ENCODE data around the gene DCTPP1. TPM values are rescaled to one million over a fixed set of nuclear protein-coding genes. Genes with fewer than 3 reads are reported as not detected.

DCTPP1 gene
- total and polyA plus RNA-seq, 9 of the 15 experiments (the other 6 are each of a cell fraction or from before 2014, with no cell fraction given) = 45.0 to 132 (median 80.6) TPM

GRCh38 chr16:30381291-30382041 is 48.4 kb downstream of the DCTPP1 start (continued):
- TF ChIP-seq ZNF609 (CRISPR knock-in tag; IDR thresholded peaks at IDR 0.05; ENCODE audit: borderline replicate concordance) (no peak), HMGXB4 (CRISPR knock-in tag; IDR thresholded peaks at IDR 0.05) (no peak), NR2F6 (CRISPR knock-in tag; IDR thresholded peaks at IDR 0.05) (no peak), NFE2 (IDR thresholded peaks at IDR 0.05; ENCODE audit: low read depth) (peak; percentile 77), ELK3 (CRISPR knock-in tag; IDR thresholded peaks at IDR 0.05) (no peak), SREBF2 (CRISPR knock-in tag; IDR thresholded peaks at IDR 0.05) (no peak), PRDM10 (IDR thresholded peaks at IDR 0.05; ENCODE audit: partially characterized antibody) (peak; percentile 71), ZHX1 (conservative IDR thresholded peaks at IDR 0.05; ENCODE audit: low read length) (no peak), MYBL2 (IDR thresholded peaks at IDR 0.05; ENCODE audit: low read depth) (no peak), MYBL2 (CRISPR knock-in tag; IDR thresholded peaks at IDR 0.05; ENCODE audit: borderline replicate concordance) (no peak), GABPA (tag; conservative IDR thresholded peaks at IDR 0.05; ENCODE audit: low read depth) (peak; percentile 86)

Measured in K562 (cell line).